ENCODE results near the gene SKOR1. TPM values are rescaled to one million over a fixed set of nuclear protein-coding genes. Genes with fewer than 3 reads are reported as not detected.

SKOR1 gene
- total RNA-seq, 1 donor from 2014 or later = 0.48 TPM

- H3K27ac Mint-ChIP-seq (ENCODE audit: unreplicated experiment) = no peak overlapping the region
- no peak for DNase-seq (ENCODE audit: extremely low spot score, unreplicated experiment)
- H3K4me1 Mint-ChIP-seq (ENCODE audit: unreplicated experiment) = peaks cover 36% of the 10 kb centered on the region
- H3K9me3 Mint-ChIP-seq (ENCODE audit: unreplicated experiment) = no peaks in the 10 kb centered on the region
- no peak for TF ChIP-seq CTCF (IDR thresholded peaks at IDR 0.05)
- H3K4me3 Mint-ChIP-seq (ENCODE audit: unreplicated experiment) = no peak overlapping the region
- H3K27me3 Mint-ChIP-seq (ENCODE audit: unreplicated experiment) = peaks cover 63% of the 10 kb centered on the region
- peaks cover 3% of the 10 kb centered on the region for H3K36me3 Mint-ChIP-seq (ENCODE audit: unreplicated experiment)
Observed at GRCh38 chr15:67828969-67829646, 3.8 kb downstream of the SKOR1 start.

- Mint-ChIP-seq H3K36me3 (ENCODE audit: unreplicated experiment) (peaks cover 3% of the 10 kb centered on the region), H3K27me3 (ENCODE audit: unreplicated experiment) (peaks cover 63% of the 10 kb centered on the region), H3K9me3 (ENCODE audit: unreplicated experiment) (no peaks in the 10 kb centered on the region), H3K27ac (ENCODE audit: unreplicated experiment) (no peak overlapping the region), H3K4me1 (ENCODE audit: unreplicated experiment) (peaks cover 40% of the 10 kb centered on the region), H3K4me3 (ENCODE audit: unreplicated experiment) (no peak overlapping the region)
- DNase-seq (ENCODE audit: extremely low spot score, unreplicated experiment) = no peak
- no peak for TF ChIP-seq CTCF (IDR thresholded peaks at IDR 0.05)
Observed at GRCh38 chr15:67829647-67830504, 4.6 kb downstream of the SKOR1 start.

GRCh38 chr15:67831363-67831762 lies 6.1 kb downstream of the SKOR1 start:
- Mint-ChIP-seq H3K36me3 (ENCODE audit: unreplicated experiment) (no peaks in the 10 kb centered on the region), H3K4me3 (ENCODE audit: unreplicated experiment) (no peak overlapping the region), H3K4me1 (ENCODE audit: unreplicated experiment) (peaks cover 37% of the 10 kb centered on the region), H3K9me3 (ENCODE audit: unreplicated experiment) (no peaks in the 10 kb centered on the region), H3K27me3 (ENCODE audit: unreplicated experiment) (peaks cover 63% of the 10 kb centered on the region), H3K27ac (ENCODE audit: unreplicated experiment) (no peak overlapping the region)
- no peak for DNase-seq (ENCODE audit: extremely low spot score, unreplicated experiment)
- TF ChIP-seq CTCF (IDR thresholded peaks at IDR 0.05) = no peak

GRCh38 chr15:67832031-67832551 lies 6.8 kb downstream of the SKOR1 start:
- Mint-ChIP-seq H3K4me1 (ENCODE audit: unreplicated experiment) (peaks cover 36% of the 10 kb centered on the region), H3K9me3 (ENCODE audit: unreplicated experiment) (no peaks in the 10 kb centered on the region), H3K4me3 (ENCODE audit: unreplicated experiment) (no peak overlapping the region), H3K27ac (ENCODE audit: unreplicated experiment) (no peak overlapping the region), H3K36me3 (ENCODE audit: unreplicated experiment) (no peaks in the 10 kb centered on the region), H3K27me3 (ENCODE audit: unreplicated experiment) (peaks cover 63% of the 10 kb centered on the region)
- peak; percentile 43 for TF ChIP-seq CTCF (IDR thresholded peaks at IDR 0.05)
- no peak for DNase-seq (ENCODE audit: extremely low spot score, unreplicated experiment)

Data from osteocyte (in vitro differentiated cells).